Epithelial cell of proximal tubule (primary cell): ENCODE results near the gene ANKIB1. TPM values are rescaled to one million over a fixed set of nuclear protein-coding genes. Genes with fewer than 3 reads are reported as not detected.

Experiments
- DNase-seq: peaks from one replicate; pipeline ENCODE4 v3.0.0-alpha.2; 2011; ENCODE audit warnings: low read depth
- H3K4me3 ChIP-seq: 2 replicates; pipeline ENCODE4 v1.5.1; 2011; ENCODE audit warnings: low read depth, mild to moderate bottlenecking, low read length
- total RNA-seq: library from RNA; depleted of rRNA; stranded (reverse); fragments of >200 nt; gene quantifications from 2 replicates; pipeline ENCODE4 v1.2.3, GENCODE V29; 2015
- TF ChIP-seq, protein P1 (sequence below): conservative IDR thresholded peaks from 2 replicates; pipeline ENCODE4 v1.5.1; 2012; ENCODE audit warnings: low read depth, mild to moderate bottlenecking, low read length

ANKIB1 gene
- total RNA-seq, 1 donor from 2014 or later, result 27.3 TPM

GRCh38 chr7:92228100-92228499, 17.7 kb upstream of the ANKIB1 start:
- no peak for DNase-seq
- TF ChIP-seq, protein P1, sequence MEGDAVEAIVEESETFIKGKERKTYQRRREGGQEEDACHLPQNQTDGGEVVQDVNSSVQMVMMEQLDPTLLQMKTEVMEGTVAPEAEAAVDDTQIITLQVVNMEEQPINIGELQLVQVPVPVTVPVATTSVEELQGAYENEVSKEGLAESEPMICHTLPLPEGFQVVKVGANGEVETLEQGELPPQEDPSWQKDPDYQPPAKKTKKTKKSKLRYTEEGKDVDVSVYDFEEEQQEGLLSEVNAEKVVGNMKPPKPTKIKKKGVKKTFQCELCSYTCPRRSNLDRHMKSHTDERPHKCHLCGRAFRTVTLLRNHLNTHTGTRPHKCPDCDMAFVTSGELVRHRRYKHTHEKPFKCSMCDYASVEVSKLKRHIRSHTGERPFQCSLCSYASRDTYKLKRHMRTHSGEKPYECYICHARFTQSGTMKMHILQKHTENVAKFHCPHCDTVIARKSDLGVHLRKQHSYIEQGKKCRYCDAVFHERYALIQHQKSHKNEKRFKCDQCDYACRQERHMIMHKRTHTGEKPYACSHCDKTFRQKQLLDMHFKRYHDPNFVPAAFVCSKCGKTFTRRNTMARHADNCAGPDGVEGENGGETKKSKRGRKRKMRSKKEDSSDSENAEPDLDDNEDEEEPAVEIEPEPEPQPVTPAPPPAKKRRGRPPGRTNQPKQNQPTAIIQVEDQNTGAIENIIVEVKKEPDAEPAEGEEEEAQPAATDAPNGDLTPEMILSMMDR, result no peak
- H3K4me3 ChIP-seq, result no peak overlapping the region

DNA sequence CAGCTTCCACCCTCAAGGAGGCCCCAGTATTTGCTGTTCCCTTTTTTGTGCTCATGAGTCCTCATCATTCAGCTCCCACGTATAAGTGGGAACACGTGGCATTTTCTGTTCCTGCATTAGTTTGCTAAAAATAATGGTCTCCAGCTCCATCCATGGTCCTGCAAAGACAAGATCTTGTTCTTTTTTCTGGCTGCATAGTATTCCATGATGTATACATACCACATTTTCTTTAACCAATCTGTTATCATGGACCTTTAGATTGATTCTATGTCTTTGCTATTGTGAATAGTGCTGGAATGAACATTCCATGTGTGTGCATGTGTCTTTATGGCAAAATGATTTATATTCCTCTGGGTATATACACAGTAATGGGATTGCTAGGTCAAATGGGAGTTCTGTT, 17.0 kb upstream of the ANKIB1 start:
- DNase-seq, result no peak
- TF ChIP-seq, protein P1, result no peak
- H3K4me3 ChIP-seq, result no peak overlapping the region

DNA sequence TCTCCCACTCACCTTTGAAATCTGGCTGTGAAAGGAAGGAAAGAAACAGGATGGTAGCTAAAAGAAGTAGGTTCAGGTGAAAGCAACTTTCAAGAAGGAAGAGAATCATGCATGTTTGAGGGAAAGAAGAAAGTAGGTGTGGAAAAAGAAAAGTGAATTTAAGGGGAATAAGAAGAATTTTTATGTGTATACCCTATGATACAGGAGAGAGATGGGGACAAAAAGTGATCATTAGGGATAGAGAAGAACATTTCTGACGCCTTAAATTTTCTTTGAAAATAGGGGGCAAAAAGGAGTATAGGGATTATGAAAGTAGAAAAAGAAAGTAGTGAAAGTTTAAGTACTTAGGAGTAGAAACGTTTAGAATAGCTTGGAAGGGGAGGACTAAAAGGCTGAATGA, 15.2 kb upstream of the ANKIB1 start:
- TF ChIP-seq, protein P1, result no peak
- no peak for DNase-seq
- no peak overlapping the region for H3K4me3 ChIP-seq

- TF ChIP-seq, protein P1, result no peak
- no peak for DNase-seq
- no peak overlapping the region for H3K4me3 ChIP-seq
These were observed 2.8 kb upstream of the ANKIB1 start for GRCh38 chr7:92242972-92243371.

DNA sequence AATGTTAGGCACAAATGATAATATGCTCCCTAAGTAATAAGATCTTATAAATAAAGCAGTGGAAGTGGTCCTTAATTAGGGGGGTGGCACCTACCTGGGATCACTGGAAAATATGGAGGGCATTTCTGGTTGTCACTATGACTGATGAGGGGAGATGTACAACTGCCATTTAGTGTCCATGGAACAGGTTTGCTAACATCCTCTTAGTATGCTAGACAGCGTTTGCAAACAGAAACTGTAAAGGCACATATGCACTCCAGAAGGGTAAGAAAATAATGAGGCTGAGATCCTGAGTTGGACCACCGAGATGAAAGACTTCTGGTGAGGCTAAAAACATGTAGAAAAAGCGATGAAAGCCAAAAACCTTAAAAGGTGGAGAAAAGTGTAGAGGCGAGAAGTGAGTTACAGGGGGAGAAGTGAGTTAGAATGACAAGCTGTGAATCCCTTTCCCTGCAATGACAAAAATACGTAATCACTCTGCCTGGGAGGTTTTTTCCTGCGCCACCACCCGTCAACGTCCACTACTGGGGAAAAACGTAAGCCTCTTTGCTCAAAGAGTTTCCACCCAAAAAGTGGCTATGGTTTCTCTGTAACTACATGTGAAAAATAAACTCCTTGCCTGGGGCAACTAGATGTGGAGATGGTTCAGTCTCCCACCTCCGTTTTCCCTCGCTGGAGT, 827 bp upstream of the ANKIB1 start:
- H3K4me3 ChIP-seq, result peak overlapping the region; percentile 96
- TF ChIP-seq, protein P1, result no peak
- DNase-seq, result no peak

DNA sequence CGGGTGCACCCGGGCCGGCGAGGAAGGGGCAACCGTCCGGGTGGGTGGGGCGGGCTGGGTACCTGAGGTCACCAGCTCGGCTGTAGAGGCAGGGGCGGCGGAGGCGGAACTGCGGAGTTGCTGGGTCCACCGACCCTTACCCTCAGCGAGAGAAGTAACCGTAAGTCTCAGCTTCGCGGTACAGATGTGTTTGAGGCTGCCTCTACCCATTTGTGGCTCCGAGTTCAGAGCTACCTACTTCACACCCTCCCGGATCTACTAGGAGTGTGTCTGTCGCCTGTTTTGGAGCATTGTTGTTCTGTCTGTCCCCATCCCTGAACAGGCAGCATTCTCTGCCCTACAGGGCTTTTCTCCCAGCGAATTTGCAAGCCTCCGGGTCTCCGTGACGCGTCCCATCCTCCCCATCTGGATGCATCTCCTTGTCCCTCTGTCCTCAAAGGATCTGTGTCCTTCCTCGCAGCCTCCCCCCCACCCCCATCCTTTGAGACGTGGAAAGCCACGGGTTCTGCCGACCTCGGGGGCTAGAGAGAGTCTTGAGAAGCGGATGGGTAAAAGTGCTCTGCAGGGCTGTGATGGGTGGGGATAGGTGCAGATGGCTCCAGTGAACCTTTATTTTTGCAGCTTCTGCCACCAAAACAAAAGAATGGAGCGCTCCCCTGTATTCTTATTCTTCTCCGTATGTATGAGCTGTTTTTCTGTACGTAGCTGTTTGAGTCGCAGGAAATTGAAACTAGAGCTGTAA, 757 bp downstream of the ANKIB1 start:
- DNase-seq, result no peak
- TF ChIP-seq, protein P1, result no peak
- H3K4me3 ChIP-seq, result peak overlapping the region; percentile 96
